Mononuclear cell (primary cell): ENCODE results near the gene REEP6. TPM values are rescaled to one million over a fixed set of nuclear protein-coding genes. Genes with fewer than 3 reads are reported as not detected.

Source experiments
- H3K27me3 ChIP-seq: 2 replicates; pipeline ENCODE4 v1.6.0; 2011; ENCODE audit warnings: low read length, control low read depth; ENCODE audit not compliant: insufficient read depth
- H3K4me1 ChIP-seq: 2 replicates; pipeline ENCODE4 v1.5.1; 2011; ENCODE audit warnings: mild to moderate bottlenecking, low read length, control low read depth; ENCODE audit not compliant: insufficient read depth
- H3K4me3 ChIP-seq: 2 replicates; pipeline ENCODE4 v1.5.1; 2011; ENCODE audit warnings: mild to moderate bottlenecking, low read length, moderate library complexity
- H3K9me3 ChIP-seq: 2 replicates; pipeline ENCODE4 v1.5.1; 2011; ENCODE audit warnings: low read depth, mild to moderate bottlenecking, control low read depth, low read length
- total RNA-seq: library from RNA; depleted of rRNA; stranded (reverse); fragments of >200 nt; gene quantifications from one replicate; pipeline ENCODE4 v1.2.3, GENCODE V29; 2012

Gene REEP6
- total RNA-seq, 1 donor = 2.1 TPM

DNA sequence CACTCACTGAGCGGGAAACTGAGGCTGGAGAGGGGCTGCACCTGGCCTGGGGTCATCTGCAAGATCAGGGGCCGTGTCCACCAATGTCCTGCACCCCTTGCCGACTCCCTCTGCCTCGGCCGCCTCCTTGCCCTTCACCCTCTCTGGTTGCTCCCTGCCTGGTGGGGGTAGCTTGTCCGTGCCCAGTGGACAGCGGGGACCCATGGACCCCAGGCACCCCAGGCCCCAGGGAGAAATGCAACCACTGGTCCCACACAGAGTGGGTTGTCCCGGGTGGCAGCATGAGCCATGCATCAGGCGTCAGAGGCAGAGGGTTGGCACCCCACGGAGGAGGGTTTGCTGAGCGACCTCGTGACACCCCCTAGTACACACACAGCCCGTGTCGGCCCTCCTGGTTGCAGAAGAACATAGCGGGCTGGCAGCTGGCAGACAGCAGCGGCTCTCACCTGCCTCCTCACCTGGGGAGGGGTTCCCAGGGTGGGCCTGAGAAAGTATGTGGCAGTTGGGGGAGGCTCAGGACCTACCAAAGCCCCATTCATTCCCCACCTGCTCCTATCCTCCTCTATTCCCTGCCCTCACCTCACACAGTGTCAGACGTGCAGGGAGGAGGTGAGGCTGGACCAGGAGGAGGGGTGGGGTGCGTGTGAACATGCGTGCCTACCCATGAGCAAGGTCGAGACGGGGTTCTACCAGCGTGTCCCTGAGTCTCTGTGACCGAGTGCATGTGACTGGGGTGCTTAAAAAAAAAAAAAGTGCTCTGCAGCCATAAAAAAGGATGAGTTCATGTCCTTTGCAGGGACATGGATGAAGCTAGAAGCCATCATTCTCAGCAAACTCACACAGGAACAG lies 13.2 kb downstream of the REEP6 start:
- Histone ChIP-seq H3K4me3 (no peak overlapping the region), H3K9me3 (no peaks in the 10 kb centered on the region), H3K4me1 (peaks cover 20% of the 10 kb centered on the region), H3K27me3 (peaks cover 12% of the 10 kb centered on the region)

DNA sequence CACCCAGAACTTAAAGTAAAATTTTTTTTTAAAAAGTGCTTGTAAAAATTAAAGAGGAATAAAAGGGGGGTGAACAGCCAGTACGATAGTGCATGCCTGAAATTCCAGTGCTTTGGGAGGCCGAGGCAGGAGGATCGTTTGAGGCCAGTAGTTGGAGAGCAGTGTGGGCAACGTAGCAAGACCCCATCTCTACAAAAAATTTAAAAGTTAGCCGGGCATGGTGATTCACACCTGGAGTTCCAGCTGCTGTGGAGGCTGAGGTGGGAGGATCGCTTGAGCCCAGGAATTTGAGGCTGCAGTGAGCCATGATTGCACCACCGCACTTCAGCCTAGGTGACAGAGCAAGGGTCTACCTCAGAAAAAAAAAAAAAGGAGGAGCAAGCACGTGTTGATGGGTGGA lies 14.0 kb downstream of the REEP6 start:
- no peaks in the 10 kb centered on the region for H3K9me3 ChIP-seq
- H3K4me1 ChIP-seq = peaks cover 20% of the 10 kb centered on the region
- peaks cover 15% of the 10 kb centered on the region for H3K27me3 ChIP-seq
- H3K4me3 ChIP-seq = no peak overlapping the region

GRCh38 chr19:1505991-1506881 lies 15.3 kb downstream of the REEP6 start:
- Histone ChIP-seq H3K4me3 (no peak overlapping the region), H3K9me3 (no peaks in the 10 kb centered on the region), H3K4me1 (peaks cover 20% of the 10 kb centered on the region), H3K27me3 (peaks cover 16% of the 10 kb centered on the region)

DNA sequence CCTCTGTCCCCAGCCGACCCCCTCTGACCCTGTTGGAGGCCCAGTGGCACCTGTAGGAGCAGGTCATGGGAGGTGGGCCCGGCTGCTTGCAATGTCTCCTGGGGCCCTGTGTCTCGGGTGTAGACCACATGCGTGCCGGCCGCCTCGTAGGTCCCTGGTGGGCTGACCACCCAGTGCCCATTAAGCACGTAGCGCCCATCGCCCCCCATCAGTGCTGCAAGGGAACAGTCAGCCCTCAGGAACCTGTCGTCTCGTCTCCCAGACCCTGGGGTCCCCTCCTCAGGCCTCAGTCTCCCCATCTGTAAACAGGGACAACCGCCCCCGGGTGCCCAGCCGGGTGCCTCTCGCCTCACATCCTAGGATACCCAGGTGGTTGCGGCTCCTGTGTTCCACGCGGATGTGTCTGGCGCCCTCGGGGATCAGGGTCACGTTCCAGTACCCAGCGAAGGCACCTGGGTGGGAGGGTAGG lies 16.2 kb downstream of the REEP6 start:
- no peaks in the 10 kb centered on the region for H3K9me3 ChIP-seq
- peaks cover 20% of the 10 kb centered on the region for H3K4me1 ChIP-seq
- H3K4me3 ChIP-seq = no peak overlapping the region
- peaks cover 16% of the 10 kb centered on the region for H3K27me3 ChIP-seq

GRCh38 chr19:1507763-1508506 lies 17.0 kb downstream of the REEP6 start:
- Histone ChIP-seq H3K4me1 (peaks cover 23% of the 10 kb centered on the region), H3K27me3 (peaks cover 14% of the 10 kb centered on the region), H3K4me3 (peak overlapping the region; percentile 16), H3K9me3 (no peaks in the 10 kb centered on the region)

DNA sequence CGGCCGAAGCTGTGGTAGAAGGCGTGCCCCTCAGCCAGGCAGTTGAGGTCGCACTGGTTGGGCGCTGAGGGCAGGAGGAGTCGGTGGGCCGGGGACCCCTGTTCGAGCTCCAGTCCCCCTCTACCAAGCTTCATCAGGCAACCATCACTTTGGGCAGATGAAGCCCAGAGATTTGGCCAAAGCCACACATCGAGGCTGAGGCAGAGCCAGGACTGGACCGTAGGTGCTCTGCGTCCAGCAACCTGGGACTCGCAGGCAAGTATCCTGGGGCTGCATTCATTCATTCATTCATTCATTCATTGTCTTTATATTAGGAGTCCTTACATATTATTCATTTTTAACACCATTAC lies 17.5 kb downstream of the REEP6 start:
- H3K27me3 ChIP-seq = peaks cover 13% of the 10 kb centered on the region
- no peaks in the 10 kb centered on the region for H3K9me3 ChIP-seq

GRCh38 chr19:1509602-1510441 lies 18.8 kb downstream of the REEP6 start:
- H3K9me3 ChIP-seq = no peaks in the 10 kb centered on the region
- H3K4me3 ChIP-seq = no peak overlapping the region
- peaks cover 19% of the 10 kb centered on the region for H3K4me1 ChIP-seq
- peaks cover 8% of the 10 kb centered on the region for H3K27me3 ChIP-seq

More for the DNA sequence above, 17.5 kb downstream of the REEP6 start:
- peaks cover 18% of the 10 kb centered on the region for H3K4me1 ChIP-seq
- H3K4me3 ChIP-seq = no peak overlapping the region

GRCh38 chr19:1510442-1510806 lies 19.4 kb downstream of the REEP6 start:
- Histone ChIP-seq H3K9me3 (no peaks in the 10 kb centered on the region), H3K27me3 (peaks cover 10% of the 10 kb centered on the region), H3K4me3 (no peak overlapping the region), H3K4me1 (peaks cover 19% of the 10 kb centered on the region)

DNA sequence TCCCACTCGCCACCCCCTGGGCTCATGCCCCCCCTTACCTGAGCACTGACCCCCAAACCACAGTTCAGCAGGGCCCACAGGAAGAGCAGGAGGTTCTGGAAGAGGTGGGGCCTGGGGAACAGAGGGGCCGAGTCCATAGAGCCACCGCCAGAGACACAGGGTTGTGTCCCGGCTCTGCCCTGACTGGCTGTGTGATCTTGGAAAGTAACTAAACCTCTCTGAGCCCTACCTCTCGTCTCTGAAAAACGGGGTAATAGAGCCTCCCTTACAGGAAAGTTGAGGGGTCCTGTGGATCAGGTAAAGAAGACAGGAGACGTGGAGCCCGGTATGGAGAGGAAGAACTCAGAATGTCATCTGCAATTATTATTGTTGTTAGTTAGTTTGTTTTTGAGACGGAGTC lies 19.8 kb downstream of the REEP6 start:
- Histone ChIP-seq H3K27me3 (peaks cover 10% of the 10 kb centered on the region), H3K4me1 (peaks cover 19% of the 10 kb centered on the region), H3K4me3 (no peak overlapping the region), H3K9me3 (no peaks in the 10 kb centered on the region)

GRCh38 chr19:1511318-1512317 lies 20.6 kb downstream of the REEP6 start:
- peaks cover 10% of the 10 kb centered on the region for H3K27me3 ChIP-seq
- no peaks in the 10 kb centered on the region for H3K9me3 ChIP-seq
- no peak overlapping the region for H3K4me3 ChIP-seq
- peaks cover 19% of the 10 kb centered on the region for H3K4me1 ChIP-seq

GRCh38 chr19:1512671-1513498 lies 21.9 kb downstream of the REEP6 start, which contains the start of gene ADAMTSL5:
Gene ADAMTSL5, minus strand, starts transcription at chr19:1513019. Its CDS starts 2,076 bp downstream, at chr19:1510943.
- peaks cover 10% of the 10 kb centered on the region for H3K27me3 ChIP-seq
- peaks cover 11% of the 10 kb centered on the region for H3K4me1 ChIP-seq
- peak within 1 kb of the TSS; percentile 18 for H3K4me3 ChIP-seq
- no peaks in the 10 kb centered on the region for H3K9me3 ChIP-seq

- Histone ChIP-seq H3K9me3 (no peaks in the 10 kb centered on the region), H3K4me3 (no peak overlapping the region), H3K27me3 (peaks cover 8% of the 10 kb centered on the region), H3K4me1 (peaks cover 6% of the 10 kb centered on the region)
Observed at GRCh38 chr19:1513499-1514294, 22.7 kb downstream of the REEP6 start.
